Neural cell (in vitro differentiated cells): Measurements from ENCODE around the gene PTPRN2.

Source experiments
- EP300 ChIP-seq: fragments of 450-650 bp; conservative IDR thresholded peaks from 2 replicates; pipeline ENCODE4 v1.6.1; 2014; ENCODE audit warnings: antibody characterized with exemption, mild to moderate bottlenecking, moderate library complexity; ENCODE audit not compliant: poor library complexity, severe bottlenecking
- EZH2 ChIP-seq: fragments of 200-600, 300-800 bp; shearing (Covaris generic), sonication (generic); IDR thresholded peaks from 2 replicates; pipeline ENCODE4 v1.6.1; 2014; ENCODE audit warnings: antibody characterized with exemption, low read length, borderline replicate concordance, mild to moderate bottlenecking; ENCODE audit not compliant: insufficient read depth, poor library complexity, severe bottlenecking
- MXI1 ChIP-seq: fragments of 450-650 bp; conservative IDR thresholded peaks from 2 replicates; pipeline ENCODE4 v1.6.1; 2014; ENCODE audit warnings: antibody characterized with exemption, mild to moderate bottlenecking; ENCODE audit not compliant: poor library complexity, severe bottlenecking
- POLR2AphosphoS5 ChIP-seq: IDR thresholded peaks from 2 replicates; pipeline ENCODE4 v1.6.1; 2012
- RAD21 ChIP-seq: fragments of 450-650 bp; conservative IDR thresholded peaks from 2 replicates; pipeline ENCODE4 v1.6.1; 2014; ENCODE audit warnings: antibody characterized with exemption, mild to moderate bottlenecking, moderate library complexity
- SMC3 ChIP-seq: fragments of 450-650 bp; conservative IDR thresholded peaks from 2 replicates; pipeline ENCODE4 v1.6.1; 2014; ENCODE audit warnings: antibody characterized with exemption, mild to moderate bottlenecking, moderate library complexity; ENCODE audit not compliant: poor library complexity
- TAF1 ChIP-seq: IDR thresholded peaks from 2 replicates; pipeline ENCODE4 v1.6.1; 2012; ENCODE audit warnings: low read depth
- TF ChIP-seq, protein P1 (sequence below): fragments of 450-650 bp; IDR thresholded peaks from 2 replicates; pipeline ENCODE4 v1.5.1; 2014; ENCODE audit warnings: antibody characterized with exemption, mild to moderate bottlenecking, moderate library complexity; ENCODE audit not compliant: poor library complexity, severe bottlenecking
- TF ChIP-seq, protein P2 (sequence below): IDR thresholded peaks from 2 replicates; pipeline ENCODE4 v1.6.1; 2012; ENCODE audit warnings: borderline replicate concordance

DNA sequence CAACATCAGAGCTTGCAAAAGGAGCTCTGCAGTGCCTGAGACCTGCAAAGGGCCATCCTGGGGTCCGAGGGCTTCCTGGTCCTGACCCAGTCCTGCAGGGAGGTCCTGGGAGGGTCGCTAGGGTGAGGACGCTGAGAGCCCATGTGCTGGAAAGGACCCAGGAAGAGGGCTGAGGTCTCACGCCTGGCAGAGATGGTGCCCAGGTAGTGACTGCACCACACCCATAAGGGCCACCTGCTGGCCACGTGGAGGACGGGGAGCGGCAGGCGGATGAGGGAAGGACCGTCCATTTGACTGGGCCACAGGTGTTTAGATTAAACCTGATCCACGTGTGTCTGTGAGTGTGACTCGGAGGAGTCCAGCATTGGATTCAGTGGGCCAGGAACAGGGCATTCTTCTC is 858.1 kb downstream of the PTPRN2 start:
- TF ChIP-seq EZH2 (no peak), POLR2AphosphoS5 (no peak), SMC3 (no peak), RAD21 (no peak), MXI1 (no peak), TAF1 (no peak), EP300 (no peak)
- TF ChIP-seq, protein P1, sequence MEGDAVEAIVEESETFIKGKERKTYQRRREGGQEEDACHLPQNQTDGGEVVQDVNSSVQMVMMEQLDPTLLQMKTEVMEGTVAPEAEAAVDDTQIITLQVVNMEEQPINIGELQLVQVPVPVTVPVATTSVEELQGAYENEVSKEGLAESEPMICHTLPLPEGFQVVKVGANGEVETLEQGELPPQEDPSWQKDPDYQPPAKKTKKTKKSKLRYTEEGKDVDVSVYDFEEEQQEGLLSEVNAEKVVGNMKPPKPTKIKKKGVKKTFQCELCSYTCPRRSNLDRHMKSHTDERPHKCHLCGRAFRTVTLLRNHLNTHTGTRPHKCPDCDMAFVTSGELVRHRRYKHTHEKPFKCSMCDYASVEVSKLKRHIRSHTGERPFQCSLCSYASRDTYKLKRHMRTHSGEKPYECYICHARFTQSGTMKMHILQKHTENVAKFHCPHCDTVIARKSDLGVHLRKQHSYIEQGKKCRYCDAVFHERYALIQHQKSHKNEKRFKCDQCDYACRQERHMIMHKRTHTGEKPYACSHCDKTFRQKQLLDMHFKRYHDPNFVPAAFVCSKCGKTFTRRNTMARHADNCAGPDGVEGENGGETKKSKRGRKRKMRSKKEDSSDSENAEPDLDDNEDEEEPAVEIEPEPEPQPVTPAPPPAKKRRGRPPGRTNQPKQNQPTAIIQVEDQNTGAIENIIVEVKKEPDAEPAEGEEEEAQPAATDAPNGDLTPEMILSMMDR = no peak
- TF ChIP-seq, protein P2, sequence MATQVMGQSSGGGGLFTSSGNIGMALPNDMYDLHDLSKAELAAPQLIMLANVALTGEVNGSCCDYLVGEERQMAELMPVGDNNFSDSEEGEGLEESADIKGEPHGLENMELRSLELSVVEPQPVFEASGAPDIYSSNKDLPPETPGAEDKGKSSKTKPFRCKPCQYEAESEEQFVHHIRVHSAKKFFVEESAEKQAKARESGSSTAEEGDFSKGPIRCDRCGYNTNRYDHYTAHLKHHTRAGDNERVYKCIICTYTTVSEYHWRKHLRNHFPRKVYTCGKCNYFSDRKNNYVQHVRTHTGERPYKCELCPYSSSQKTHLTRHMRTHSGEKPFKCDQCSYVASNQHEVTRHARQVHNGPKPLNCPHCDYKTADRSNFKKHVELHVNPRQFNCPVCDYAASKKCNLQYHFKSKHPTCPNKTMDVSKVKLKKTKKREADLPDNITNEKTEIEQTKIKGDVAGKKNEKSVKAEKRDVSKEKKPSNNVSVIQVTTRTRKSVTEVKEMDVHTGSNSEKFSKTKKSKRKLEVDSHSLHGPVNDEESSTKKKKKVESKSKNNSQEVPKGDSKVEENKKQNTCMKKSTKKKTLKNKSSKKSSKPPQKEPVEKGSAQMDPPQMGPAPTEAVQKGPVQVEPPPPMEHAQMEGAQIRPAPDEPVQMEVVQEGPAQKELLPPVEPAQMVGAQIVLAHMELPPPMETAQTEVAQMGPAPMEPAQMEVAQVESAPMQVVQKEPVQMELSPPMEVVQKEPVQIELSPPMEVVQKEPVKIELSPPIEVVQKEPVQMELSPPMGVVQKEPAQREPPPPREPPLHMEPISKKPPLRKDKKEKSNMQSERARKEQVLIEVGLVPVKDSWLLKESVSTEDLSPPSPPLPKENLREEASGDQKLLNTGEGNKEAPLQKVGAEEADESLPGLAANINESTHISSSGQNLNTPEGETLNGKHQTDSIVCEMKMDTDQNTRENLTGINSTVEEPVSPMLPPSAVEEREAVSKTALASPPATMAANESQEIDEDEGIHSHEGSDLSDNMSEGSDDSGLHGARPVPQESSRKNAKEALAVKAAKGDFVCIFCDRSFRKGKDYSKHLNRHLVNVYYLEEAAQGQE = no peak
